Activated naive CD4-positive, alpha-beta T cell treated with anti-CD3 and anti-CD28 coated beads, Interleukin-2, amount 50 U/mL, for 24 hours (primary cell): ENCODE results near the gene SUGP2.

Experiments
- H3K27ac Mint-ChIP-seq: one replicate; pipeline ENCODE4 v1.8.0; 2021; ENCODE audit warnings: mild to moderate bottlenecking, mixed read lengths
- H3K27me3 Mint-ChIP-seq: one replicate; pipeline ENCODE4 v1.8.0; 2021; ENCODE audit warnings: mixed read lengths
- H3K36me3 Mint-ChIP-seq: one replicate; pipeline ENCODE4 v1.8.0; 2021; ENCODE audit warnings: mixed read lengths
- H3K4me1 Mint-ChIP-seq: one replicate; pipeline ENCODE4 v1.8.0; 2021; ENCODE audit warnings: mixed read lengths
- H3K4me3 Mint-ChIP-seq: one replicate; pipeline ENCODE4 v1.8.0; 2021; ENCODE audit warnings: mild to moderate bottlenecking, mixed read lengths
- H3K9me3 Mint-ChIP-seq: one replicate; pipeline ENCODE4 v1.8.0; 2021; ENCODE audit warnings: mixed read lengths

SUGP2 gene

GRCh38 chr19:19033426-19034203 lies at the start of gene SUGP2, which contains the start of gene ARMC6:
TSS of gene SUGP2 (minus strand) at chr19:19033517. CDS start at chr19:19031071, 2,446 bp downstream.
TSS of gene ARMC6 (plus strand) at chr19:19033603. CDS start at chr19:19034210, 607 bp downstream.
- peak within 1 kb of the TSS; percentile 94 for H3K27ac Mint-ChIP-seq

GRCh38 chr19:19081642-19082151 lies 48.4 kb upstream of the SUGP2 start:
- peaks cover 4% of the 10 kb centered on the region for H3K36me3 Mint-ChIP-seq
- no peaks in the 10 kb centered on the region for H3K27me3 Mint-ChIP-seq
- no peak overlapping the region for H3K27ac Mint-ChIP-seq
- H3K9me3 Mint-ChIP-seq: no peaks in the 10 kb centered on the region
- no peak overlapping the region for H3K4me3 Mint-ChIP-seq
- peaks cover 17% of the 10 kb centered on the region for H3K4me1 Mint-ChIP-seq

More at GRCh38 chr19:19033426-19034203, at the start of gene SUGP2, which contains the start of gene ARMC6:
- no peaks in the 10 kb centered on the region for H3K27me3 Mint-ChIP-seq
- peaks cover 4% of the 10 kb centered on the region for H3K36me3 Mint-ChIP-seq
- peak within 1 kb of the TSS; percentile 93 for H3K4me3 Mint-ChIP-seq
- H3K4me1 Mint-ChIP-seq: peaks cover 36% of the 10 kb centered on the region
- no peaks in the 10 kb centered on the region for H3K9me3 Mint-ChIP-seq

GRCh38 chr19:19079571-19079970 lies 46.3 kb upstream of the SUGP2 start:
- Mint-ChIP-seq H3K36me3 (peaks cover 4% of the 10 kb centered on the region), H3K27ac (no peak overlapping the region), H3K9me3 (no peaks in the 10 kb centered on the region), H3K4me3 (no peak overlapping the region), H3K27me3 (no peaks in the 10 kb centered on the region), H3K4me1 (peaks cover 21% of the 10 kb centered on the region)

- Mint-ChIP-seq H3K4me3 (no peak overlapping the region), H3K27ac (no peak overlapping the region), H3K4me1 (peaks cover 24% of the 10 kb centered on the region), H3K36me3 (peaks cover 4% of the 10 kb centered on the region), H3K27me3 (no peaks in the 10 kb centered on the region), H3K9me3 (no peaks in the 10 kb centered on the region)
Measured at GRCh38 chr19:19078801-19079200, 45.5 kb upstream of the SUGP2 start.

GRCh38 chr19:19077103-19077502 lies 43.8 kb upstream of the SUGP2 start:
- no peaks in the 10 kb centered on the region for H3K9me3 Mint-ChIP-seq
- no peak overlapping the region for H3K4me3 Mint-ChIP-seq
- H3K36me3 Mint-ChIP-seq: peaks cover 4% of the 10 kb centered on the region
- H3K27me3 Mint-ChIP-seq: no peaks in the 10 kb centered on the region
- H3K27ac Mint-ChIP-seq: no peak overlapping the region
- H3K4me1 Mint-ChIP-seq: peaks cover 29% of the 10 kb centered on the region

- H3K4me3 Mint-ChIP-seq: no peak overlapping the region
- H3K4me1 Mint-ChIP-seq: peaks cover 32% of the 10 kb centered on the region
- no peak overlapping the region for H3K27ac Mint-ChIP-seq
- H3K9me3 Mint-ChIP-seq: no peaks in the 10 kb centered on the region
- peaks cover 4% of the 10 kb centered on the region for H3K36me3 Mint-ChIP-seq
- no peaks in the 10 kb centered on the region for H3K27me3 Mint-ChIP-seq
Measured at GRCh38 chr19:19076476-19076875, 43.2 kb upstream of the SUGP2 start.

- Mint-ChIP-seq H3K27me3 (no peaks in the 10 kb centered on the region), H3K4me1 (peaks cover 36% of the 10 kb centered on the region), H3K9me3 (no peaks in the 10 kb centered on the region), H3K4me3 (no peak overlapping the region), H3K36me3 (peaks cover 4% of the 10 kb centered on the region), H3K27ac (no peak overlapping the region)
Measured at GRCh38 chr19:19075126-19075525, 41.8 kb upstream of the SUGP2 start.

- no peaks in the 10 kb centered on the region for H3K9me3 Mint-ChIP-seq
- H3K27me3 Mint-ChIP-seq: no peaks in the 10 kb centered on the region
- H3K27ac Mint-ChIP-seq: no peak overlapping the region
- peaks cover 34% of the 10 kb centered on the region for H3K4me1 Mint-ChIP-seq
- H3K36me3 Mint-ChIP-seq: peaks cover 4% of the 10 kb centered on the region
- no peak overlapping the region for H3K4me3 Mint-ChIP-seq
Measured at GRCh38 chr19:19074196-19074882, 41.0 kb upstream of the SUGP2 start.

- Mint-ChIP-seq H3K4me1 (peaks cover 42% of the 10 kb centered on the region), H3K27ac (no peak overlapping the region), H3K36me3 (no peaks in the 10 kb centered on the region)
Measured at GRCh38 chr19:19071897-19072296, 38.6 kb upstream of the SUGP2 start.

GRCh38 chr19:19068659-19069654 lies 35.6 kb upstream of the SUGP2 start:
- Mint-ChIP-seq H3K27ac (peak overlapping the region; percentile 59), H3K4me3 (no peak overlapping the region), H3K27me3 (no peaks in the 10 kb centered on the region), H3K4me1 (peaks cover 50% of the 10 kb centered on the region), H3K9me3 (no peaks in the 10 kb centered on the region), H3K36me3 (no peaks in the 10 kb centered on the region)

More at GRCh38 chr19:19071897-19072296, 38.6 kb upstream of the SUGP2 start:
- no peaks in the 10 kb centered on the region for H3K9me3 Mint-ChIP-seq
- H3K27me3 Mint-ChIP-seq: no peaks in the 10 kb centered on the region
- H3K4me3 Mint-ChIP-seq: no peak overlapping the region

GRCh38 chr19:19067276-19068072 lies 34.2 kb upstream of the SUGP2 start:
- Mint-ChIP-seq H3K36me3 (no peaks in the 10 kb centered on the region), H3K27ac (peak overlapping the region; percentile 79), H3K4me3 (peak overlapping the region; percentile 23), H3K27me3 (no peaks in the 10 kb centered on the region), H3K4me1 (peaks cover 54% of the 10 kb centered on the region), H3K9me3 (no peaks in the 10 kb centered on the region)

- Mint-ChIP-seq H3K4me3 (peak overlapping the region; percentile 85), H3K27me3 (no peaks in the 10 kb centered on the region), H3K27ac (peak overlapping the region; percentile 75), H3K4me1 (peaks cover 49% of the 10 kb centered on the region), H3K9me3 (no peaks in the 10 kb centered on the region), H3K36me3 (no peaks in the 10 kb centered on the region)
Measured at GRCh38 chr19:19064811-19065745, 31.8 kb upstream of the SUGP2 start.

- peaks cover 43% of the 10 kb centered on the region for H3K4me1 Mint-ChIP-seq
- no peaks in the 10 kb centered on the region for H3K27me3 Mint-ChIP-seq
- peak overlapping the region; percentile 75 for H3K27ac Mint-ChIP-seq
- H3K4me3 Mint-ChIP-seq: peak overlapping the region; percentile 85
- no peaks in the 10 kb centered on the region for H3K9me3 Mint-ChIP-seq
- H3K36me3 Mint-ChIP-seq: no peaks in the 10 kb centered on the region
Measured at GRCh38 chr19:19064098-19064722, 30.9 kb upstream of the SUGP2 start.
